K562 (cell line): Measurements from ENCODE around the gene BZW2. TPM values are rescaled to one million over a fixed set of nuclear protein-coding genes. Genes with fewer than 3 reads are reported as not detected.

Source experiments
- ARHGAP35 ChIP-seq: fragments of 450-650 bp; IDR thresholded peaks from 2 replicates; pipeline ENCODE4 v1.6.1; 2018; ENCODE audit not compliant: partially characterized antibody
- ATF6 ChIP-seq: sonication (generic); formaldehyde crosslinking; IDR thresholded peaks from 2 replicates; pipeline ENCODE4 v1.4.0; 2020; ENCODE audit warnings: mild to moderate bottlenecking, missing genetic modification reagents
- CBFA2T2 ChIP-seq: fragments of 450-650 bp; conservative IDR thresholded peaks from 2 replicates; pipeline ENCODE4 v1.6.1; 2017; ENCODE audit warnings: mild to moderate bottlenecking
- CBX8 ChIP-seq: fragments of 200-600 bp; sonication (generic); IDR thresholded peaks from 2 replicates; pipeline ENCODE4 v1.6.1; 2012; ENCODE audit warnings: borderline replicate concordance, mixed run types, low read depth, mild to moderate bottlenecking, moderate library complexity, mixed read lengths, low read length, control low read depth, inconsistent platforms; ENCODE audit not compliant: poor library complexity, severe bottlenecking; ENCODE audit errors: extremely low read depth
- EP300 ChIP-seq: IDR thresholded peaks from 2 replicates; pipeline ENCODE4 v1.6.1; 2012; ENCODE audit warnings: low read length, improper control_type of control experiment
- FOSL1 ChIP-seq: fragments of 200-800 bp; sonication (Bioruptor generic); conservative IDR thresholded peaks from 2 replicates; pipeline ENCODE4 v1.6.1; 2016; ENCODE audit warnings: missing genetic modification characterization, missing compliant biosample characterization
- KAT2B ChIP-seq: IDR thresholded peaks from one replicate; pipeline ENCODE4 v1.6.1; 2012; ENCODE audit warnings: low read depth, mild to moderate bottlenecking, control low read depth, inconsistent platforms, low read length, moderate library complexity
- MCM2 ChIP-seq: fragments of 450-650 bp; IDR thresholded peaks from 2 replicates; pipeline ENCODE4 v1.6.1; 2017; ENCODE audit warnings: low read depth, mild to moderate bottlenecking
- MTA2 ChIP-seq: fragments of 450-650 bp; IDR thresholded peaks from 2 replicates; pipeline ENCODE4 v1.6.1; 2016; ENCODE audit warnings: low read depth
- PYGO2 ChIP-seq: fragments of 450-650 bp; IDR thresholded peaks from 2 replicates; pipeline ENCODE4 v1.6.1; 2016; ENCODE audit warnings: mild to moderate bottlenecking, missing genetic modification characterization, moderate library complexity, missing compliant biosample characterization
- SIN3B ChIP-seq: fragments of 450-650 bp; IDR thresholded peaks from 2 replicates; pipeline ENCODE4 v1.6.1; 2017; ENCODE audit warnings: low read depth, mild to moderate bottlenecking, moderate library complexity
- ZNF639 ChIP-seq, 2 experiments: fragments of 200-800 bp in 1 of 2; sonication (Bioruptor generic) in 1 of 2; sonication (generic) in 1 of 2; formaldehyde crosslinking in 1 of 2; IDR thresholded peaks in 1 of 2; conservative IDR thresholded peaks in 1 of 2; 2 replicates each; pipeline versions ENCODE4 v1.5.0 to v1.6.1; 2016 to 2020; ENCODE audit warnings: missing compliant biosample characterization in 1 of 2, missing genetic modification characterization in 1 of 2, missing genetic modification reagents in 1 of 2
- ZSCAN32 ChIP-seq: fragments of 450-650 bp; formaldehyde crosslinking; IDR thresholded peaks from 2 replicates; pipeline ENCODE4 v1.4.0; 2020; ENCODE audit warnings: mild to moderate bottlenecking, moderate library complexity
- polyA plus RNA-seq, 8 experiments: library from polyadenylated mRNA; depleted of rRNA in 4 of 8; stranded (reverse) in 5 of 8; unstranded in 3 of 8; fragments of >200 nt; fragmentation: Nextera tagmentation in 2 of 8; fragmentation: Illumina TruSeq in 1 of 8; extraction: Ambion mirVana in 2 of 8; extraction: Trizol in 1 of 8; gene quantifications; 2 replicates each; pipeline versions ENCODE4 v1.2.1 to v1.2.3, GENCODE V29; 2011 to 2014; ENCODE audit warnings: inconsistent platforms in 1 of 8, missing spikeins in 1 of 8
- total RNA-seq, 7 experiments: library from RNA; depleted of rRNA in 6 of 7; stranded (reverse); fragments of >200 nt in 6 of 7; fragmentation: Illumina TruSeq in 2 of 7; extraction: Trizol in 2 of 7; gene quantifications; 2 replicates each; pipeline versions ENCODE4 v1.2.1 to v1.2.3, GENCODE V29; 2011 to 2021; ENCODE audit warnings: low replicate concordance in 1 of 7
- TF ChIP-seq, protein P1 (sequence below): sonication (generic); formaldehyde crosslinking; IDR thresholded peaks from 2 replicates; pipeline ENCODE4 v1.8.0; 2022; ENCODE audit warnings: mild to moderate bottlenecking, missing genetic modification reagents
- TF ChIP-seq, protein P2 (sequence below): fragments of 250-450 bp; sonication (Bioruptor Pico); IDR thresholded peaks from 2 replicates; pipeline ENCODE4 v1.4.0; 2020; ENCODE audit warnings: mild to moderate bottlenecking, moderate library complexity

Gene BZW2
- total and polyA plus RNA-seq, 9 of the 15 experiments (the other 6 are each of a cell fraction or from before 2014, with no cell fraction given): 140 to 316 (median 173) TPM

DNA sequence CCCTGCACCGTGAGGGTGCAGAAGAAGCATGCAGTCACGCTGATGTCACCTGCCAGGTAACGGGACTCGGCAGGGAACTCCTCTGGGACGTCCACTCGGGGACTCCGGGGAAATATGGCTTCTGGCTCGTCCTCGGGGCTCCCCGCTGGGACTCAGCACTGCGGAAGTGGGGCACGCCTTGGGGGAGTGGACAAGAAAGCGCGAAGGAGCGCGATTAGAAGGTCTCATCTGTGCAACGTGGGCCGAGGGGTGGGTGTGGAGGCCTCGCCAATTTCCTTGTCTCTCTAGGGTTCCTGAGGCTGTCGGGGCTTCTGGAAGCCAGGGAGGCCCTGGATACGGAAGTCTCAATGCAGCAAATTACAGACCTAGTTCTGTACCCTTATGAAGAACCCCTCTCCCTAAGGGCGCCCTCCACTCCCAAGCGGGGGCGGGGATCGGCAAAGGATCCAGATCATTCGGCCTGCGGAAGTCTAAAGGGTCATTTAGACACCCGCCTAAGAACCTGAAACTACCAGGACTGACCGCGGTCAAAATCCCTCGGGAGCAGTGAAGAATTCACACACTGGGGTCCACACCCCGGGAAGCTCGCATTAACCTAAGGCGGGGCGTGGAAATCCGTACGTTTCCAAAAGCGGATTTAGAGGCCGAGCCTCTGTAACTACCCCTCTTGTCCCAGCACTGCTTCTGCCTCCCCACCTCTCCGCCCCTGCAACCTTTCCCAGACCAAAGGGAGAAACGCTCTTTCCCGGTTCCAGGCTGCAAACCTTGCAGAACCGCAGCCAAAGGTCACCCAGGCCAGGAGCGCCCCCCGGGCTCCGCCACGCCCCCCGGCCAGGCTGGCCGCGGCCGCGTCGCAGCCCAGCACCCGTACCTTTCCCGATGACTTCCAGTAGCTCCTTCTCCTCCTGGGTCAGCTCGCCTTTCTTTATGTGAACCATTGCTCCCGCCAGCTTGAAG is 1.1 kb upstream of the BZW2 start (continued):
- TF ChIP-seq EP300 (no peak; the same call in 1 of the 2 replicates), ZSCAN32 (CRISPR knock-in tag) (no peak), MCM2 (no peak), PYGO2 (tag) (no peak), ARHGAP35 (no peak), ATF6 (CRISPR knock-in tag) (peak; percentile 19; the same call in 1 of the 2 replicates), ZNF639 (CRISPR knock-in tag; conservative IDR thresholded peaks at IDR 0.05 in 1 of 2, IDR thresholded peaks at IDR 0.05 in 1 of 2) (peak in 1 of 2 experiments; percentile 15; a peak in 1 of 4 replicates), FOSL1 (tag) (no peak), CBX8 (no peak), KAT2B (no peak), CBFA2T2 (no peak), MTA2 (peak; percentile 30; the same call in 1 of the 2 replicates), SIN3B (no peak)
- TF ChIP-seq, protein P1, sequence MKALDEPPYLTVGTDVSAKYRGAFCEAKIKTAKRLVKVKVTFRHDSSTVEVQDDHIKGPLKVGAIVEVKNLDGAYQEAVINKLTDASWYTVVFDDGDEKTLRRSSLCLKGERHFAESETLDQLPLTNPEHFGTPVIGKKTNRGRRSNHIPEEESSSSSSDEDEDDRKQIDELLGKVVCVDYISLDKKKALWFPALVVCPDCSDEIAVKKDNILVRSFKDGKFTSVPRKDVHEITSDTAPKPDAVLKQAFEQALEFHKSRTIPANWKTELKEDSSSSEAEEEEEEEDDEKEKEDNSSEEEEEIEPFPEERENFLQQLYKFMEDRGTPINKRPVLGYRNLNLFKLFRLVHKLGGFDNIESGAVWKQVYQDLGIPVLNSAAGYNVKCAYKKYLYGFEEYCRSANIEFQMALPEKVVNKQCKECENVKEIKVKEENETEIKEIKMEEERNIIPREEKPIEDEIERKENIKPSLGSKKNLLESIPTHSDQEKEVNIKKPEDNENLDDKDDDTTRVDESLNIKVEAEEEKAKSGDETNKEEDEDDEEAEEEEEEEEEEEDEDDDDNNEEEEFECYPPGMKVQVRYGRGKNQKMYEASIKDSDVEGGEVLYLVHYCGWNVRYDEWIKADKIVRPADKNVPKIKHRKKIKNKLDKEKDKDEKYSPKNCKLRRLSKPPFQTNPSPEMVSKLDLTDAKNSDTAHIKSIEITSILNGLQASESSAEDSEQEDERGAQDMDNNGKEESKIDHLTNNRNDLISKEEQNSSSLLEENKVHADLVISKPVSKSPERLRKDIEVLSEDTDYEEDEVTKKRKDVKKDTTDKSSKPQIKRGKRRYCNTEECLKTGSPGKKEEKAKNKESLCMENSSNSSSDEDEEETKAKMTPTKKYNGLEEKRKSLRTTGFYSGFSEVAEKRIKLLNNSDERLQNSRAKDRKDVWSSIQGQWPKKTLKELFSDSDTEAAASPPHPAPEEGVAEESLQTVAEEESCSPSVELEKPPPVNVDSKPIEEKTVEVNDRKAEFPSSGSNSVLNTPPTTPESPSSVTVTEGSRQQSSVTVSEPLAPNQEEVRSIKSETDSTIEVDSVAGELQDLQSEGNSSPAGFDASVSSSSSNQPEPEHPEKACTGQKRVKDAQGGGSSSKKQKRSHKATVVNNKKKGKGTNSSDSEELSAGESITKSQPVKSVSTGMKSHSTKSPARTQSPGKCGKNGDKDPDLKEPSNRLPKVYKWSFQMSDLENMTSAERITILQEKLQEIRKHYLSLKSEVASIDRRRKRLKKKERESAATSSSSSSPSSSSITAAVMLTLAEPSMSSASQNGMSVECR (CRISPR knock-in tag): peak; percentile 69
- TF ChIP-seq, protein P2, sequence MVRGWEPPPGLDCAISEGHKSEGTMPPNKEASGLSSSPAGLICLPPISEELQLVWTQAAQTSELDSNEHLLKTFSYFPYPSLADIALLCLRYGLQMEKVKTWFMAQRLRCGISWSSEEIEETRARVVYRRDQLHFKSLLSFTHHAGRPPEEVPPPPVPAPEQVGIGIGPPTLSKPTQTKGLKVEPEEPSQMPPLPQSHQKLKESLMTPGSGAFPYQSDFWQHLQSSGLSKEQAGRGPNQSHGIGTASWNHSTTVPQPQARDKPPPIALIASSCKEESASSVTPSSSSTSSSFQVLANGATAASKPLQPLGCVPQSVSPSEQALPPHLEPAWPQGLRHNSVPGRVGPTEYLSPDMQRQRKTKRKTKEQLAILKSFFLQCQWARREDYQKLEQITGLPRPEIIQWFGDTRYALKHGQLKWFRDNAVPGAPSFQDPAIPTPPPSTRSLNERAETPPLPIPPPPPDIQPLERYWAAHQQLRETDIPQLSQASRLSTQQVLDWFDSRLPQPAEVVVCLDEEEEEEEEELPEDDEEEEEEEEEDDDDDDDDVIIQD (CRISPR knock-in tag): no peak
